Measurements from ENCODE around the gene NBEAL2. TPM values are rescaled to one million over a fixed set of nuclear protein-coding genes. Genes with fewer than 3 reads are reported as not detected.

The NBEAL2 gene
- total RNA-seq, 4 donors from 2014 or later = 4.1 to 8.7 (median 7.5) TPM

DNA sequence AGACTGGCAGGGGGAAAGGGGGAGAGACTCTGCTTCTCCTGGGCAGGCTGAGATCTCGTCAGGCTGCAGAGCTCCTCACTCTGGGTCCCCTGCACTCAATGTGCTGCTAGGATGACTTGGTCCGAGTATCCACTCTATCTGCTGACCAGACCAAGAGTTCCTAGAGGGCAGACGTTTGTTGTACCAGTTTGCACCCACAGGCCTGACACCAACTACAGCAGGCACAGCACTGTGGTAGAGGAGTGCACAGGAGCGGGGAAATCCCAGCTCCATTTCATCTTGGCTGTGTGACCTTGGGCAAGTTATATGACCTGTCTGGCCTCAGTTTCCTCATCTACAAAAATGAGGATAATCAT is 31.9 kb upstream of the NBEAL2 start:
- Histone ChIP-seq H3K9me3 (no peaks in the 10 kb centered on the region), H3K4me1 (peaks cover 73 to 87% of the 10 kb centered on the region in 2 donors), H3K27me3 (no peaks in the 10 kb centered on the region), H3K27ac (peak overlapping the region; percentile 86 to 91 (median 88)), H3K4me3 (no peak overlapping the region), H3K36me3 (no peaks in the 10 kb centered on the region)
- intact Hi-C loops (cut with DNase I; ENCODE audit: low total_unique reads) (no loop called here), in situ Hi-C loops (cut with MboI; ENCODE audit: low sequenced_read_pairs in 4 of 4) (no loop called here)
- ATAC-seq = peak in 1 of 2 donors; percentile 5
- no peak for TF ChIP-seq POLR2A (IDR thresholded peaks at IDR 0.05)
- no peak for TF ChIP-seq CTCF (IDR thresholded peaks at IDR 0.05 in 4 of 5, conservative IDR thresholded peaks at IDR 0.05 in 1 of 5)
- DNase-seq = no peak

GRCh38 chr3:46947981-46948791 is 31.3 kb upstream of the NBEAL2 start:
- H3K36me3 ChIP-seq = no peaks in the 10 kb centered on the region
- H3K4me1 ChIP-seq = peaks cover 72 to 87% of the 10 kb centered on the region in 2 donors
- H3K4me3 ChIP-seq = no peak overlapping the region
- in situ Hi-C loops (cut with MboI; ENCODE audit: low sequenced_read_pairs in 4 of 4) = no loop called here
- DNase-seq (peak; percentile 73 to 91), ATAC-seq (peak; percentile 95 to 96)
- intact Hi-C loops (cut with DNase I; ENCODE audit: low total_unique reads) = loop anchor here (2.0 kb wide), 1 partner anchor 29 kb away; the partner anchor contains the start of gene CCDC12
- no peaks in the 10 kb centered on the region for H3K9me3 ChIP-seq
- no peaks in the 10 kb centered on the region for H3K27me3 ChIP-seq
- TF ChIP-seq CTCF (IDR thresholded peaks at IDR 0.05 in 4 of 5, conservative IDR thresholded peaks at IDR 0.05 in 1 of 5) = no peak
- peak; percentile 26 to 62 for TF ChIP-seq POLR2A (IDR thresholded peaks at IDR 0.05)
- peak overlapping the region; percentile 86 to 91 (median 88) for H3K27ac ChIP-seq

DNA sequence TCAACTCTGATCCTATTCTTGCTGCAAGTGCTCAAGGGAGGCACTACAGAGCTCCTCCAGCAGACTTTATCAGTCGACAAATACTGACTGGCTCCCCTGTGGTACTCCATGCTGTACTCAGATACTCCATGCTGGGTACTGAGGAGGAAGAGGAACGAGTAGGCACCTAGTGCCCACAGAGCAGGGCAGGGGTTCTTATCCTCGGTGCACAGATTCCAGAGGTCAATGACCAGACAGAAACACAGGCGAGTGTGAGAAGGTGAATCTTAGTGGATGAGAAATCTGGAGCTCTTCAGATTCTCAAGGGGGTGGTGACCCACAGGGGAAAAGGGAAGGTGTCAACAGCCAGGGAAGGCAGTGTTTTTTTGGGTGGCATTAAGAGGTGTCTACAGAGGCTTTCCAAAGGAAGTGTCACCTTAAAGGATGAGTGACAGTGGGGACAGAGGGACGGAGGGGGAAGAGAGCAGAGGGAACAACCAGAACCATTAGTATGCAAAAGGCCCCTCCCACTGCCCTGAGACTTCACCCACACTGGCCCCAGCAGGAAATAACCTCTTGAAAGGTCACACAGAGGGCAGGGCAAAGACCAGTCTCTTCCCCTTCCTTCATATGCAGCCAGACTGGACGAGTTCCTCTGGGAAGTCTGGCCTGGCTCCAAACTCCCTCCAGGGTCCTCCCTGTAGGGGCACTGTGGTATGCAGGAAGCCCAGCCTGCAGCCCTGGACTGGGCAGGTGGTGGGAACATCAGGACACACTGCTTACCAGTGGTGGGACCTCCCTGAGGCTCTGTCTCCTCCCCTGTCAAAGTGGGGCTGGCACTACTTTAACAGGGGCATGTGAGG is 30.4 kb upstream of the NBEAL2 start:
- intact Hi-C loops (cut with DNase I; ENCODE audit: low total_unique reads) (loop anchor here (2.0 kb wide), 1 partner anchor 28 kb away; the partner anchor contains the start of gene CCDC12), in situ Hi-C loops (cut with MboI; ENCODE audit: low sequenced_read_pairs in 4 of 4) (no loop called here)
- no peak for TF ChIP-seq CTCF (IDR thresholded peaks at IDR 0.05 in 4 of 5, conservative IDR thresholded peaks at IDR 0.05 in 1 of 5)
- TF ChIP-seq POLR2A (IDR thresholded peaks at IDR 0.05) = no peak
- Histone ChIP-seq H3K36me3 (no peaks in the 10 kb centered on the region), H3K9me3 (no peaks in the 10 kb centered on the region), H3K27me3 (no peaks in the 10 kb centered on the region), H3K4me3 (no peak overlapping the region), H3K4me1 (peaks cover 72 to 86% of the 10 kb centered on the region in 2 donors), H3K27ac (peak overlapping the region; percentile 86 to 91 (median 88))
- ATAC-seq = no peak
- no peak for DNase-seq

- Histone ChIP-seq H3K36me3 (no peaks in the 10 kb centered on the region), H3K4me1 (peaks cover 73 to 85% of the 10 kb centered on the region in 2 donors), H3K27me3 (no peaks in the 10 kb centered on the region), H3K4me3 (no peak overlapping the region), H3K27ac (peak overlapping the region; percentile 86 to 91 (median 88)), H3K9me3 (no peaks in the 10 kb centered on the region)
- intact Hi-C loops (cut with DNase I; ENCODE audit: low total_unique reads) (no loop called here), in situ Hi-C loops (cut with MboI; ENCODE audit: low sequenced_read_pairs in 4 of 4) (no loop called here)
- no peak for ATAC-seq
- TF ChIP-seq POLR2A (IDR thresholded peaks at IDR 0.05) (no peak), CTCF (IDR thresholded peaks at IDR 0.05 in 4 of 5, conservative IDR thresholded peaks at IDR 0.05 in 1 of 5) (no peak)
- DNase-seq = no peak
Measured at GRCh38 chr3:46950177-46950576, 29.3 kb upstream of the NBEAL2 start.

Data from gastrocnemius medialis (tissue), 4 donors.